Thoracic aorta (tissue), 2 donors: Measurements from ENCODE around the gene RAD51AP1. TPM values are rescaled to one million over a fixed set of nuclear protein-coding genes. Genes with fewer than 3 reads are reported as not detected.

Experiments used
- ATAC-seq: fragments of 150-250 bp; one replicate; pipeline ENCODE4 v1.8.0; 2017; ENCODE audit warnings: low read depth; ENCODE audit not compliant: insufficient number of reproducible peaks, low FRiP score
- DNase-seq: peaks from one replicate; pipeline ENCODE4 v3.0.0-alpha.2; 2020; ENCODE audit warnings: low spot score
- H3K27ac ChIP-seq, 2 donors: fragments of 200-600 bp; sonication (generic); 1 replicate in 1 of 2; 2 replicates in 1 of 2; pipeline ENCODE4 v1.5.1; 2016; ENCODE audit warnings: mild to moderate bottlenecking in 2 of 2, moderate library complexity in 2 of 2
- H3K27me3 ChIP-seq: fragments of 200-600 bp; sonication (generic); replicated peaks from 2 replicates; pipeline ENCODE4 v1.6.0; 2016; ENCODE audit warnings: mild to moderate bottlenecking; ENCODE audit not compliant: insufficient read depth
- H3K36me3 ChIP-seq: fragments of 200-600 bp; sonication (generic); one replicate; pipeline ENCODE4 v1.5.1; 2016
- H3K4me1 ChIP-seq, 2 donors: fragments of 200-600 bp; sonication (generic); 1 replicate in 1 of 2; 2 replicates in 1 of 2; pipeline versions ENCODE4 v1.5.1 to v1.6.0; 2016; ENCODE audit warnings: low read depth in 2 of 2, mild to moderate bottlenecking in 1 of 2; ENCODE audit not compliant: control insufficient read depth in 1 of 2
- H3K4me3 ChIP-seq: fragments of 200-600 bp; sonication (generic); 2 replicates; pipeline ENCODE4 v1.5.1; 2016; ENCODE audit warnings: mild to moderate bottlenecking
- H3K9me3 ChIP-seq: fragments of 200-600 bp; sonication (generic); 2 replicates; pipeline ENCODE4 v1.5.1; 2016
- total RNA-seq, 2 donors: library from RNA; depleted of rRNA; stranded (reverse); fragments of >200 nt; gene quantifications; one replicate each; pipeline versions ENCODE4 v1.1.0 to v1.2.3, GENCODE V29; 2016
- TF ChIP-seq, protein P1 (sequence below): fragments of 200-600 bp; sonication (generic); IDR thresholded peaks from one replicate; pipeline ENCODE4 v1.5.1; 2019; ENCODE audit warnings: antibody characterized with exemption

RAD51AP1 gene
- total RNA-seq, 2 donors from 2014 or later = 10.2 TPM; not detected in 1

DNA sequence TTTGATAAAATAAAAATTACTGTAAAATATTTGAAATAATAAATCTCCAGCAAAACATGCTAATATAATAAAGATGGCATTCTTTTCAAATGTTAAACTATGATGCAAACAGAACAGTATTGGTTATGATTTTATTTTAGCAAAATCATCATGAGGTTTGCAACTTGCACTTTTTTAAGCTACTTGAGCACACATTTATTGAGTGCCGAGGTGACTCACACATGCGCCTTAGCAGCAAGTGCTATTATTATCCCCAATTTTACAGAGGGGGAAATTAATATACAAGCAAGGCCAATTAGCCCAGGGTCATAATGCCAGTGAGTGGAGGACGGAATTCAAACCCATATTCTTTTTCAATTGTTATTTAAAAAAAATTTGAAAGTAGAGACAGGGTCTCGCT, 30.6 kb downstream of the RAD51AP1 start:
- TF ChIP-seq, protein P1, sequence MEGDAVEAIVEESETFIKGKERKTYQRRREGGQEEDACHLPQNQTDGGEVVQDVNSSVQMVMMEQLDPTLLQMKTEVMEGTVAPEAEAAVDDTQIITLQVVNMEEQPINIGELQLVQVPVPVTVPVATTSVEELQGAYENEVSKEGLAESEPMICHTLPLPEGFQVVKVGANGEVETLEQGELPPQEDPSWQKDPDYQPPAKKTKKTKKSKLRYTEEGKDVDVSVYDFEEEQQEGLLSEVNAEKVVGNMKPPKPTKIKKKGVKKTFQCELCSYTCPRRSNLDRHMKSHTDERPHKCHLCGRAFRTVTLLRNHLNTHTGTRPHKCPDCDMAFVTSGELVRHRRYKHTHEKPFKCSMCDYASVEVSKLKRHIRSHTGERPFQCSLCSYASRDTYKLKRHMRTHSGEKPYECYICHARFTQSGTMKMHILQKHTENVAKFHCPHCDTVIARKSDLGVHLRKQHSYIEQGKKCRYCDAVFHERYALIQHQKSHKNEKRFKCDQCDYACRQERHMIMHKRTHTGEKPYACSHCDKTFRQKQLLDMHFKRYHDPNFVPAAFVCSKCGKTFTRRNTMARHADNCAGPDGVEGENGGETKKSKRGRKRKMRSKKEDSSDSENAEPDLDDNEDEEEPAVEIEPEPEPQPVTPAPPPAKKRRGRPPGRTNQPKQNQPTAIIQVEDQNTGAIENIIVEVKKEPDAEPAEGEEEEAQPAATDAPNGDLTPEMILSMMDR = no peak
- Histone ChIP-seq H3K4me3 (no peak overlapping the region), H3K27me3 (no peaks in the 10 kb centered on the region), H3K36me3 (no peaks in the 10 kb centered on the region), H3K27ac (no peak overlapping the region), H3K9me3 (no peaks in the 10 kb centered on the region), H3K4me1 (no peaks in the 10 kb centered on the region)
- ATAC-seq = no peak
- no peak for DNase-seq

DNA sequence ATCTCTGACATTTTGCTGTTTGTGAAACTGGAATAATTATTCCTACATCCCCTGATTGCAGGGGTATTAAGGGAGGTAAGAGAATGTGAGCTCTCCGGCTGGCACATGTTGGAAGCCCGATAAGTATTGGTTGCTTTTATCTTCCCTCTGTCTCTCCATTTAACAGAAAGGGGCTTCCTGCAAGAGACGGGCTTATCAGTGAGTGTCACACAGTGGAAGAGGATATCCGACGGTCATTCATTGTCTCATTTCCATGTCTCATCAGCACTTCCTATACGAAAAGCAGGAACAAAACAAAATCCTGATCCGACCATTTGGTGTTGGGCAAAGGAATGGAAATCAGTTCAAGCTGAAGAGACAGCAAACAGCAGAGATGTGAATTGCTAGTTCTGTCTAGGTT, 34.0 kb downstream of the RAD51AP1 start:
- Histone ChIP-seq H3K9me3 (no peaks in the 10 kb centered on the region), H3K27ac (no peak overlapping the region), H3K27me3 (no peaks in the 10 kb centered on the region), H3K4me3 (no peak overlapping the region), H3K4me1 (no peaks in the 10 kb centered on the region), H3K36me3 (no peaks in the 10 kb centered on the region)
- TF ChIP-seq, protein P1 = no peak
- ATAC-seq (no peak), DNase-seq (no peak)

DNA sequence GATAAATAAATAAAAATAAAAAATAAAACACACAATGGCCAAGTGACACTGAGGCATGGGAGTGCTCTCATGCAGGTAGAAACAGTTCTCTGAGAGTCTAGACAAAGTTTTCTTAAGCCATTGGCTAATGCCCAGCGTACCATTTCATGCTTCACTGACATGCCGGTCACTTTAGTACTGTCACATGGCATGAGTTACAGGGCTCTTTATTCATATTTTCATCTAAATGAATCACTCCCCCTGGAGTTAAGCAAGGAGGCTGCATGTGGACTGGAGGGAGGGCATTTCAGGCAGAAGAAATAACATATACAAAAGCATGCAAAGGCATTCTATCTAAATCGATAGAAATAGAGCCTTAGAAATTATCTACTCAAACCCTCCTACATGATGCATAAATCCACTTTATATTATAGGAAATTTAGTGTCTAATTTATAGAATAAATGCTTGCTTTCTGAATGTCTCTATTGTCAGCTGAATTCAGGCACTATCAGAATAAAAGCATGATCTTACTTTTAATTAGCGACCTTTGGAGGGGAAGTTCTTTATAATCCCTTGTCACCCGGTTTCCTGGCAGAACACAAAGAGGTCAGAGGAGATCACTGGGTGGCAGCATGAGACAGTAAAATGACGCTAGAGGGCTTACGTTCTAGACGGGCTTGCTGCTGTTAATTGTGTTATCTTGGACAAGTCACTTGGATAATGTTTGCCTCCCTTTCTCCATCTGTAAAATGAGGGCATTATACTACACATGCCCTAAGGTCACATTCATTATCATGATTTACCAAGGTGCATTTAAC, 40.8 kb downstream of the RAD51AP1 start:
- DNase-seq = no peak
- no peak for ATAC-seq
- no peaks in the 10 kb centered on the region for H3K4me1 ChIP-seq
- H3K9me3 ChIP-seq = no peaks in the 10 kb centered on the region
- no peaks in the 10 kb centered on the region for H3K27me3 ChIP-seq
- no peak overlapping the region for H3K4me3 ChIP-seq
- H3K27ac ChIP-seq = no peak overlapping the region
- TF ChIP-seq, protein P1 = no peak
- no peaks in the 10 kb centered on the region for H3K36me3 ChIP-seq

DNA sequence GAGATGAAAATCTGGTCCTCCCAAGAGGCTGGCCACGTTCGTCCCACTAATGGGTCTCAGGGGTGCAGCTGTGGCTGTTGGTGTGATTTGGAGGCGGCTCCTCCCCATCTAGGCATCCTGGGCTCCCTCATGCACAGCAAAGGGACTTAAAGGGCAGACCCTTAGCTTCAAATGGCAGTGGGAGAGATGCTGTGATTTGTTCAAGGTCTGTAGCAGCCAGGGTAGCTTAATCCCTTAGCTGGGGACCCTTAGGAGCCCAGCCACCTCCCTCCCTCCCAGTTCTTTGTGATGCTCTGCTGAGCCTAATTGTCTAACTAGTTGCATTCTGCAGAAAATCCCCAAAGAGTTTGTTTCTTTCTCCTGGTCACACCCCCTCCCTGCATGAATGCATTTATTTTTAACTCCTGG, 41.6 kb downstream of the RAD51AP1 start:
- H3K4me1 ChIP-seq = no peaks in the 10 kb centered on the region
- H3K9me3 ChIP-seq = no peaks in the 10 kb centered on the region
- ATAC-seq (no peak), DNase-seq (no peak)
- no peak overlapping the region for H3K4me3 ChIP-seq
- TF ChIP-seq, protein P1 = no peak
- no peaks in the 10 kb centered on the region for H3K36me3 ChIP-seq
- no peaks in the 10 kb centered on the region for H3K27me3 ChIP-seq
- no peak overlapping the region for H3K27ac ChIP-seq

DNA sequence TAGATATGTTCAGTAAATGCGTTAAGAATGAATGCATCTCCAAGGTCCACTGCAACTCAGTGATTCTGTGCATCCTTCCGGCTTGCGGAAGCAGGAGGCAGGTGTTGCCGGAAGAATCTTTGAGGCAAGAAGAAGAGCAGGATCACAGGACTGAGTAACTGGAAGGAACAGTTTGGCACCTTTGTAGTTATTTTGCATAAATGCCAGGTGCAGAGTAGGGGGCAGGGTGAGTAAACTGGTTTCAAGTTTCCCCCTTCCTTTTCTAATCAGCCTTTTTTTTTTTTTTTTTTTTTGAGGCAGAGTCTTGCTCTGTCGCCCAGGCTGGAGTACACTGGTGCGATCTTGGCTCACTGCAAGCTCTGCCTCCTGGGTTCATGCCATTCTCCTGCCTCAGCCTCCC, 45.6 kb downstream of the RAD51AP1 start:
- ATAC-seq (no peak), DNase-seq (no peak)
- Histone ChIP-seq H3K27me3 (no peaks in the 10 kb centered on the region), H3K4me1 (no peaks in the 10 kb centered on the region), H3K9me3 (no peaks in the 10 kb centered on the region), H3K27ac (no peak overlapping the region), H3K4me3 (no peak overlapping the region), H3K36me3 (no peaks in the 10 kb centered on the region)
- TF ChIP-seq, protein P1 = no peak
